Chondrocyte (in vitro differentiated cells): Measurements from ENCODE around the gene CCDC18. TPM values are rescaled to one million over a fixed set of nuclear protein-coding genes. Genes with fewer than 3 reads are reported as not detected.

ENCODE experiments used
- DNase-seq: peaks from one replicate; pipeline ENCODE4 v3.0.0; 2021; ENCODE audit warnings: mixed read lengths, low spot score
- H3K27ac Mint-ChIP-seq: one replicate; pipeline ENCODE4 v1.8.0; 2021; ENCODE audit warnings: mild to moderate bottlenecking, moderate library complexity, mixed read lengths; ENCODE audit not compliant: unreplicated experiment
- H3K27me3 Mint-ChIP-seq: 2 replicates; pipeline ENCODE4 v1.8.0; 2021; ENCODE audit warnings: low read depth, mixed read lengths
- H3K36me3 Mint-ChIP-seq: 2 replicates; pipeline ENCODE4 v1.8.0; 2021; ENCODE audit warnings: low read depth, mixed read lengths
- H3K4me1 Mint-ChIP-seq: 2 replicates; pipeline ENCODE4 v1.8.0; 2021; ENCODE audit warnings: low read depth, mild to moderate bottlenecking, mixed read lengths
- H3K4me3 Mint-ChIP-seq: one replicate; pipeline ENCODE4 v1.8.0; 2021; ENCODE audit warnings: mild to moderate bottlenecking, moderate library complexity, mixed read lengths; ENCODE audit not compliant: unreplicated experiment
- H3K9me3 Mint-ChIP-seq: 2 replicates; pipeline ENCODE4 v1.8.0; 2021; ENCODE audit warnings: low read depth, mixed read lengths
- CTCF ChIP-seq: fragments of 200-600 bp; sonication (generic); IDR thresholded peaks from 2 replicates; pipeline ENCODE4 v1.5.0; 2021; ENCODE audit warnings: antibody characterized with exemption, mild to moderate bottlenecking, moderate library complexity
- total RNA-seq: library from RNA; stranded (reverse); gene quantifications from 3 replicates; pipeline ENCODE4 v1.2.1, GENCODE V29; 2021

Gene CCDC18
- total RNA-seq, 1 donor from 2014 or later: 3.6 TPM

- H3K4me3 Mint-ChIP-seq: no peak overlapping the region
- H3K9me3 Mint-ChIP-seq: peaks cover 3% of the 10 kb centered on the region
- H3K36me3 Mint-ChIP-seq: peaks cover 2% of the 10 kb centered on the region
- peaks cover 9% of the 10 kb centered on the region for H3K4me1 Mint-ChIP-seq
- no peak for TF ChIP-seq CTCF
- H3K27me3 Mint-ChIP-seq: no peaks in the 10 kb centered on the region
- DNase-seq: no peak
- H3K27ac Mint-ChIP-seq: no peak overlapping the region
Observed at GRCh38 chr1:93200086-93200620, 19.6 kb downstream of the CCDC18 start.

GRCh38 chr1:93200714-93201113, 20.2 kb downstream of the CCDC18 start:
- H3K27me3 Mint-ChIP-seq: no peaks in the 10 kb centered on the region
- peaks cover 2% of the 10 kb centered on the region for H3K36me3 Mint-ChIP-seq
- H3K27ac Mint-ChIP-seq: no peak overlapping the region
- H3K9me3 Mint-ChIP-seq: peaks cover 1% of the 10 kb centered on the region
- H3K4me1 Mint-ChIP-seq: peaks cover 9% of the 10 kb centered on the region
- DNase-seq: no peak
- no peak overlapping the region for H3K4me3 Mint-ChIP-seq
- TF ChIP-seq CTCF: no peak

GRCh38 chr1:93205892-93206566, 25.5 kb downstream of the CCDC18 start:
- H3K27me3 Mint-ChIP-seq: no peaks in the 10 kb centered on the region
- H3K4me3 Mint-ChIP-seq: no peak overlapping the region
- no peak for TF ChIP-seq CTCF
- no peak overlapping the region for H3K27ac Mint-ChIP-seq
- no peaks in the 10 kb centered on the region for H3K4me1 Mint-ChIP-seq
- DNase-seq: no peak
- H3K9me3 Mint-ChIP-seq: no peaks in the 10 kb centered on the region
- no peaks in the 10 kb centered on the region for H3K36me3 Mint-ChIP-seq

GRCh38 chr1:93206567-93206954, 26.0 kb downstream of the CCDC18 start:
- Mint-ChIP-seq H3K36me3 (no peaks in the 10 kb centered on the region), H3K27me3 (no peaks in the 10 kb centered on the region), H3K4me3 (no peak overlapping the region), H3K9me3 (no peaks in the 10 kb centered on the region), H3K4me1 (no peaks in the 10 kb centered on the region), H3K27ac (no peak overlapping the region)
- DNase-seq: no peak
- no peak for TF ChIP-seq CTCF

GRCh38 chr1:93207211-93207610, 26.7 kb downstream of the CCDC18 start:
- Mint-ChIP-seq H3K9me3 (no peaks in the 10 kb centered on the region), H3K4me3 (no peak overlapping the region), H3K27ac (no peak overlapping the region), H3K36me3 (no peaks in the 10 kb centered on the region), H3K4me1 (no peaks in the 10 kb centered on the region), H3K27me3 (no peaks in the 10 kb centered on the region)
- no peak for TF ChIP-seq CTCF
- DNase-seq: no peak
